CD4-positive, alpha-beta T cell (primary cell): Measurements from ENCODE around the gene CNTN2. TPM values are rescaled to one million over a fixed set of nuclear protein-coding genes. Genes with fewer than 3 reads are reported as not detected.

Experiments
- ATAC-seq: fragments of 200-7000 bp; cut with Tn5 transposase; one replicate; pipeline ENCODE4 v1.10.0; 2022; ENCODE audit warnings: mild to moderate bottlenecking; ENCODE audit not compliant: poor library complexity
- CTCF ChIA-PET: fragments of 350-600 bp; sonication (Branson Sonifier 250); formaldehyde crosslinking; loops from one replicate; lab custom pipeline; 2021; ENCODE audit warnings: antibody characterized with exemption, inconsistent platforms; lab: Charles Lee
- POLR2A ChIA-PET: fragments of 350-600 bp; sonication (Branson Sonifier 250); formaldehyde crosslinking; loops from one replicate; lab custom pipeline; 2021; ENCODE audit warnings: antibody characterized with exemption, inconsistent platforms; lab: Charles Lee
- DNase-seq, 14 experiments: peaks; one replicate each; pipeline ENCODE4 v3.0.0-alpha.2; 2013 to 2020; ENCODE audit warnings: mixed read lengths in 2 of 14
- H3K27ac ChIP-seq, 2 donors: one replicate each; pipeline versions ENCODE4 v1.5.1 to v1.7.0; 2013; ENCODE audit warnings: low read length in 2 of 2, low read depth in 1 of 2, mild to moderate bottlenecking in 1 of 2
- H3K27me3 ChIP-seq, 2 experiments: 1 replicate in 1 of 2; 2 replicates in 1 of 2; pipeline versions ENCODE4 v1.6.1 to v1.7.0; 2013; ENCODE audit warnings: low read length in 2 of 2, control low read depth in 1 of 2, mild to moderate bottlenecking in 1 of 2, moderate library complexity in 1 of 2; ENCODE audit not compliant: insufficient read depth in 2 of 2, control insufficient read depth in 1 of 2
- H3K36me3 ChIP-seq: one replicate; pipeline ENCODE4 v1.6.1; 2013; ENCODE audit warnings: low read length, control low read depth; ENCODE audit not compliant: insufficient read depth
- H3K4me1 ChIP-seq: one replicate; pipeline ENCODE4 v1.6.1; 2013; ENCODE audit warnings: low read length, control low read depth; ENCODE audit not compliant: insufficient read depth
- H3K4me3 ChIP-seq: one replicate; pipeline ENCODE4 v1.5.1; 2013; ENCODE audit warnings: mild to moderate bottlenecking, low read length, moderate library complexity
- H3K9me3 ChIP-seq, 2 experiments: 1 replicate in 1 of 2; 2 replicates in 1 of 2; pipeline versions ENCODE4 v1.6.1 to v1.7.0; 2013; ENCODE audit warnings: low read length in 2 of 2, mild to moderate bottlenecking in 2 of 2, control low read depth in 1 of 2, moderate library complexity in 1 of 2; ENCODE audit not compliant: control insufficient read depth in 1 of 2, insufficient read depth in 1 of 2
- H3K27ac Mint-ChIP-seq: one replicate; pipeline ENCODE4 v1.8.0; 2020; ENCODE audit warnings: mixed read lengths
- H3K27me3 Mint-ChIP-seq: one replicate; pipeline ENCODE4 v1.8.0; 2021; ENCODE audit warnings: mixed read lengths
- H3K36me3 Mint-ChIP-seq: one replicate; pipeline ENCODE4 v1.8.0; 2021; ENCODE audit warnings: low read depth, mixed read lengths
- H3K4me1 Mint-ChIP-seq: one replicate; pipeline ENCODE4 v1.8.0; 2021; ENCODE audit warnings: low read depth, mixed read lengths
- H3K4me3 Mint-ChIP-seq: one replicate; pipeline ENCODE4 v1.8.0; 2020; ENCODE audit warnings: mild to moderate bottlenecking, mixed read lengths
- H3K9me3 Mint-ChIP-seq: one replicate; pipeline ENCODE4 v1.8.0; 2020; ENCODE audit warnings: mixed read lengths
- CTCF ChIP-seq: fragments of 200-600 bp; IDR thresholded peaks from one replicate; pipeline ENCODE4 v1.8.0; 2022; ENCODE audit warnings: antibody characterized with exemption, mild to moderate bottlenecking
- intact Hi-C, 2 experiments: fragments of 100-400 bp; cut with DNase I in 1 of 2; cut with micrococcal nuclease in 1 of 2; formaldehyde crosslinking; loops; one replicate each; pipeline versions ENCODE4 v1.15.1 to v1.9.0; 2023 to 2025; cut with DNase I, micrococcal nuclease
- total RNA-seq, 174 experiments: library from RNA in 2 of 174; stranded (reverse) in 2 of 174; gene quantifications; one replicate each; pipeline ENCODE4 v1.2.3 and lab custom pipeline; 2021 to 2026

Gene CNTN2
- total RNA-seq, 2 experiments from 2014 or later: not detected

- H3K9me3 ChIP-seq: no peaks in the 10 kb centered on the region
- ChIA-PET CTCF (no interaction called here), POLR2A (no interaction called here)
- no peaks in the 10 kb centered on the region for H3K9me3 Mint-ChIP-seq
- no peak overlapping the region for H3K27ac ChIP-seq
- intact Hi-C loops: no loop called here
- H3K4me3 Mint-ChIP-seq: no peak overlapping the region
- H3K36me3 Mint-ChIP-seq: no peaks in the 10 kb centered on the region
- H3K4me1 Mint-ChIP-seq: no peaks in the 10 kb centered on the region
- H3K27ac Mint-ChIP-seq: no peak overlapping the region
- H3K4me3 ChIP-seq: no peak overlapping the region
- DNase-seq (no peak), ATAC-seq (no peak)
- H3K4me1 ChIP-seq: no peaks in the 10 kb centered on the region
- no peaks in the 10 kb centered on the region for H3K27me3 Mint-ChIP-seq
- no peaks in the 10 kb centered on the region for H3K27me3 ChIP-seq
- H3K36me3 ChIP-seq: no peaks in the 10 kb centered on the region
- no peak for TF ChIP-seq CTCF
Measured at GRCh38 chr1:205077158-205077933, 34.3 kb downstream of the CNTN2 start.

GRCh38 chr1:205077934-205078311 lies 34.9 kb downstream of the CNTN2 start:
- H3K36me3 Mint-ChIP-seq: peaks cover 5% of the 10 kb centered on the region
- no peak for ATAC-seq
- Histone ChIP-seq H3K27ac (no peak overlapping the region), H3K9me3 (no peaks in the 10 kb centered on the region), H3K4me1 (no peaks in the 10 kb centered on the region), H3K36me3 (no peaks in the 10 kb centered on the region), H3K27me3 (no peaks in the 10 kb centered on the region), H3K4me3 (no peak overlapping the region)
- intact Hi-C loops: no loop called here
- no peaks in the 10 kb centered on the region for H3K9me3 Mint-ChIP-seq
- ChIA-PET POLR2A (no interaction called here), CTCF (no interaction called here)
- no peak for TF ChIP-seq CTCF
- no peak overlapping the region for H3K4me3 Mint-ChIP-seq
- no peaks in the 10 kb centered on the region for H3K27me3 Mint-ChIP-seq
- H3K4me1 Mint-ChIP-seq: no peaks in the 10 kb centered on the region
- DNase-seq: no peak
- H3K27ac Mint-ChIP-seq: no peak overlapping the region

GRCh38 chr1:205082431-205082830 lies 39.4 kb downstream of the CNTN2 start:
- no peaks in the 10 kb centered on the region for H3K9me3 Mint-ChIP-seq
- Histone ChIP-seq H3K27ac (no peak overlapping the region), H3K4me1 (no peaks in the 10 kb centered on the region), H3K9me3 (no peaks in the 10 kb centered on the region), H3K36me3 (peaks cover 24% of the 10 kb centered on the region), H3K27me3 (no peaks in the 10 kb centered on the region), H3K4me3 (no peak overlapping the region)
- H3K27me3 Mint-ChIP-seq: no peaks in the 10 kb centered on the region
- no peak overlapping the region for H3K27ac Mint-ChIP-seq
- ATAC-seq: no peak
- no peak for DNase-seq
- no peak for TF ChIP-seq CTCF
- intact Hi-C loops: no loop called here
- H3K4me3 Mint-ChIP-seq: no peak overlapping the region
- POLR2A ChIA-PET: interaction anchor here (0.5 kb wide), 1 partner anchor 170 kb away, joined by 3 read pairs; no protein-coding TSS in a partner anchor
- H3K4me1 Mint-ChIP-seq: no peaks in the 10 kb centered on the region
- CTCF ChIA-PET: interaction anchor here (1.6 kb wide), 1 partner anchor 174 kb away, joined by 3 read pairs; no protein-coding TSS in a partner anchor
- H3K36me3 Mint-ChIP-seq: peaks cover 47% of the 10 kb centered on the region
